DMS153 treated with DMSO at 0.1 percent for 48 hours (cell line): ENCODE results near the gene DGKE.
A peak's percentile ranks its signal among the peaks of the same experiment; 100 is the strongest.

Experiments
- DNase-seq: peaks from one replicate; lab custom pipeline; 2025; ENCODE audit not compliant: unreplicated experiment; lab: John Stamatoyannopoulos, UW

Gene DGKE

DNA sequence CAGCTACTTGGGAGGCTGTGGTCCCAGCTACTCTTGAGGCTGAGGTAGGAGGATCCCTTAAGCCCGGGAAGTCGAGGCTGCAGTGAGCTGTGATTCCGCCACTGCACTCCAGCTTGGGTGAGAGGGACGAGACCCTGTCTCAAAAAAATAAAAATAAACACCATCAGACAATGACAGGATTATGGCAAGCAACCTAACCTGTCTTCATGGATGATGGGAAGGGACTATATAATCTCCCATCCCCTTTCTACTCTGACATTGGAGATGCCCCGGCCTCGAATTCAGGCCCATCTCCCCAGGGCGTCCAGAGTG is 79.0 kb downstream of the DGKE start:
- DNase-seq: no peak

- DNase-seq: peak; percentile 40
These were observed 79.5 kb downstream of the DGKE start for GRCh38 chr17:56913353-56913866.

DNA sequence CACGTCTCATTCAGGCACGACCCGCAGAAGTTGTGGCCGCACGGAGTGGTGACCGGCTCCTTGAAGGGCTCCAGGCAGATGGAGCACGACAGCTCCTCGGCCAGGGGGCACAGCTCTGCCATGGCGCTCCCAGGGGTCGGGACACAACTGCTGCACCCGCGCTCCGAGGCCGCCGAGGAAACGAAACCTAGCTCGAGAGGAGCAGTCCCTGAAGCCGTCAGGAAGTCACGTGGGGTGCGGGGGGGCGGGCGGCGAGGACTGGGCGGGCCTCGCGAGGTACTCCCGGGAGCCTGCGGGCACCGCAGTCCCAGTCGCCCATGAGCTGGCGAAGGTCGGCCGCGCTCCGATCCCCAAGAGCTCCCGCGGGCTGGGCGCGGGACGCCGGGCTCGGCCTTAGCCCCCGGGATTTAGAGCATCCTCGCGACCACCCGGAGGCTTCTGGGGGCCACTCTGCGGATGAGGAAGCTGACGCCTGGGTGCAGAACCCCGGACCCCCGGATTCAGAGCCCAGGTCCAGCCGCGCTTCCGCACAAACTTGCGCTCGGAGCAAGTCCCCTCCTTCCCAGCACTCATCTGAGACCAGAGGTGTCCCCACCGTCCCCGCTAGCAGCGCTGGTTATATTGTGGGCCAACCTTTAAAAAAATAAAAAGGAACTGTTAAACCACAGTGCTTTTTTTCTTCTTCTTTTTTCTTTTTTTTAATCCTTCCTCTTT is 80.1 kb downstream of the DGKE start, which contains the start of gene TRIM25:
TRIM25 (minus strand) TSS at position 183 of the 714 bp plus-strand sequence; CDS start at position 122, 61 bp downstream.
- DNase-seq: peak; percentile 67

- DNase-seq: peak; percentile 20
These were observed 80.8 kb downstream of the DGKE start for GRCh38 chr17:56914581-56915273.

GRCh38 chr17:56917559-56918296 is 83.8 kb downstream of the DGKE start:
- no peak for DNase-seq

GRCh38 chr17:56918916-56919315 is 85.0 kb downstream of the DGKE start:
- no peak for DNase-seq
